Ishikawa (cell line): ENCODE results near the gene SPEF2.

ENCODE experiments used
- CEBPB ChIP-seq: IDR thresholded peaks from 2 replicates; pipeline ENCODE4 v1.6.1; 2012
- CREB1 ChIP-seq: IDR thresholded peaks from 2 replicates; pipeline ENCODE4 v1.6.1; 2012; ENCODE audit warnings: low read depth
- EGR1 ChIP-seq: IDR thresholded peaks from 2 replicates; pipeline ENCODE4 v1.6.1; 2012
- EP300 ChIP-seq: IDR thresholded peaks from 2 replicates; pipeline ENCODE4 v1.6.1; 2012; ENCODE audit warnings: borderline replicate concordance
- FOXM1 ChIP-seq: IDR thresholded peaks from 2 replicates; pipeline ENCODE4 v1.6.1; 2012; ENCODE audit warnings: low read depth, borderline replicate concordance
- NFIC ChIP-seq: IDR thresholded peaks from 2 replicates; pipeline ENCODE4 v1.6.1; 2012
- RAD21 ChIP-seq: IDR thresholded peaks from 2 replicates; pipeline ENCODE4 v1.6.1; 2012; ENCODE audit warnings: low read depth
- TCF12 ChIP-seq: IDR thresholded peaks from 2 replicates; pipeline ENCODE4 v1.6.1; 2012; ENCODE audit warnings: low read depth
- TEAD4 ChIP-seq: IDR thresholded peaks from 2 replicates; pipeline ENCODE4 v1.6.1; 2012
- YY1 ChIP-seq: IDR thresholded peaks from 2 replicates; pipeline ENCODE4 v1.6.1; 2012; ENCODE audit warnings: low read depth
- ZBTB7A ChIP-seq: IDR thresholded peaks from 2 replicates; pipeline ENCODE4 v1.6.1; 2012; ENCODE audit warnings: low read depth
- TF ChIP-seq, protein P1 (sequence below): IDR thresholded peaks from 2 replicates; pipeline ENCODE4 v1.6.1; 2012
- TF ChIP-seq, protein P2 (sequence below): IDR thresholded peaks from 2 replicates; pipeline ENCODE4 v1.6.1; 2012; ENCODE audit warnings: low read depth, mild to moderate bottlenecking
- TF ChIP-seq, protein P3 (sequence below): IDR thresholded peaks from 2 replicates; pipeline ENCODE4 v1.6.1; 2012

DNA sequence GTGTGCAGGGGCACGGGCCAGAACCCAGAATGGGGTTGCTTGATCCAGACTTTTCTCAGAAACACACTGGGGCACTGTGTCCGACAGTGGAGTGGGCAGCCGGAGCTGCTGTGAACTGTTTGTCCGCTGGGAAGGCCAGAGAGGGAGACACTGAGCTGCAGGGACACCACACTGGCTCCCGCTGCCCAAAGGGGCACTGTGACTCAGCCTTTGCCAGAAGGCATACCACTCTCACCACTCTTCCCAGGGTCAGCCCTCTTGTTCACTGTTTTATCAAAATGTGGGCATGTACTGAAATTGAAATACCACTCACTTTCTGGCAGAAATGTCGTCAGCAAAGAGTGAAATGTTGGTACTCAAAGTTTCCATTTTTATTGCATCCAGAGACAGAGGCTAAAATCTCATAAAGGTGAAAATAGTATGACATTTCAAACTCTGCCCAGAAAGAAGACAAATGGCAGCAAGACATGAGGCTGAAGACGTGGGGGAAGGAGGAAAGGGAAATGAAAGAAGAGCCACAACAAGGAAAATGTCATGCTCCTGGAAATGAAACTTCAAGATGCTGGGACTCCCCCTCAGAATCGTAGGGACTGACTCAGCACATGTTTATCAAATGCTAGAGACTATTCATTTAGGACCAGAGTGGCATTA is 234.5 kb downstream of the SPEF2 start:
- TF ChIP-seq TCF12 (no peak), YY1 (no peak), ZBTB7A (no peak), FOXM1 (no peak), RAD21 (no peak), NFIC (no peak), CEBPB (no peak), EGR1 (no peak), EP300 (no peak), TEAD4 (no peak), CREB1 (no peak)
- TF ChIP-seq, protein P1, sequence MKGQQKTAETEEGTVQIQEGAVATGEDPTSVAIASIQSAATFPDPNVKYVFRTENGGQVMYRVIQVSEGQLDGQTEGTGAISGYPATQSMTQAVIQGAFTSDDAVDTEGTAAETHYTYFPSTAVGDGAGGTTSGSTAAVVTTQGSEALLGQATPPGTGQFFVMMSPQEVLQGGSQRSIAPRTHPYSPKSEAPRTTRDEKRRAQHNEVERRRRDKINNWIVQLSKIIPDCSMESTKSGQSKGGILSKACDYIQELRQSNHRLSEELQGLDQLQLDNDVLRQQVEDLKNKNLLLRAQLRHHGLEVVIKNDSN, result no peak
- TF ChIP-seq, protein P2, sequence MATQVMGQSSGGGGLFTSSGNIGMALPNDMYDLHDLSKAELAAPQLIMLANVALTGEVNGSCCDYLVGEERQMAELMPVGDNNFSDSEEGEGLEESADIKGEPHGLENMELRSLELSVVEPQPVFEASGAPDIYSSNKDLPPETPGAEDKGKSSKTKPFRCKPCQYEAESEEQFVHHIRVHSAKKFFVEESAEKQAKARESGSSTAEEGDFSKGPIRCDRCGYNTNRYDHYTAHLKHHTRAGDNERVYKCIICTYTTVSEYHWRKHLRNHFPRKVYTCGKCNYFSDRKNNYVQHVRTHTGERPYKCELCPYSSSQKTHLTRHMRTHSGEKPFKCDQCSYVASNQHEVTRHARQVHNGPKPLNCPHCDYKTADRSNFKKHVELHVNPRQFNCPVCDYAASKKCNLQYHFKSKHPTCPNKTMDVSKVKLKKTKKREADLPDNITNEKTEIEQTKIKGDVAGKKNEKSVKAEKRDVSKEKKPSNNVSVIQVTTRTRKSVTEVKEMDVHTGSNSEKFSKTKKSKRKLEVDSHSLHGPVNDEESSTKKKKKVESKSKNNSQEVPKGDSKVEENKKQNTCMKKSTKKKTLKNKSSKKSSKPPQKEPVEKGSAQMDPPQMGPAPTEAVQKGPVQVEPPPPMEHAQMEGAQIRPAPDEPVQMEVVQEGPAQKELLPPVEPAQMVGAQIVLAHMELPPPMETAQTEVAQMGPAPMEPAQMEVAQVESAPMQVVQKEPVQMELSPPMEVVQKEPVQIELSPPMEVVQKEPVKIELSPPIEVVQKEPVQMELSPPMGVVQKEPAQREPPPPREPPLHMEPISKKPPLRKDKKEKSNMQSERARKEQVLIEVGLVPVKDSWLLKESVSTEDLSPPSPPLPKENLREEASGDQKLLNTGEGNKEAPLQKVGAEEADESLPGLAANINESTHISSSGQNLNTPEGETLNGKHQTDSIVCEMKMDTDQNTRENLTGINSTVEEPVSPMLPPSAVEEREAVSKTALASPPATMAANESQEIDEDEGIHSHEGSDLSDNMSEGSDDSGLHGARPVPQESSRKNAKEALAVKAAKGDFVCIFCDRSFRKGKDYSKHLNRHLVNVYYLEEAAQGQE, result no peak
- TF ChIP-seq, protein P3, sequence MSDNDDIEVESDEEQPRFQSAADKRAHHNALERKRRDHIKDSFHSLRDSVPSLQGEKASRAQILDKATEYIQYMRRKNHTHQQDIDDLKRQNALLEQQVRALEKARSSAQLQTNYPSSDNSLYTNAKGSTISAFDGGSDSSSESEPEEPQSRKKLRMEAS, result no peak
